Liver (tissue), 9 donors: ENCODE data around the gene TCF21. TPM values are rescaled to one million over a fixed set of nuclear protein-coding genes. Genes with fewer than 3 reads are reported as not detected.

Source experiments
- DNase-seq: peaks from one replicate; pipeline ENCODE4 v3.0.0-alpha.2; 2017; ENCODE audit warnings: low spot score
- H3K27ac ChIP-seq, 2 donors: one replicate each; pipeline ENCODE4 v1.7.0; 2013; ENCODE audit warnings: inconsistent platforms in 2 of 2, low read length in 2 of 2, control low read depth in 1 of 2, low read depth in 1 of 2, mild to moderate bottlenecking in 1 of 2
- H3K27me3 ChIP-seq, 4 donors: one replicate each; pipeline versions ENCODE4 v1.6.1 to v1.7.0; 2013; ENCODE audit warnings: low read length in 3 of 4, inconsistent platforms in 1 of 4, mild to moderate bottlenecking in 1 of 4, moderate library complexity in 1 of 4; ENCODE audit not compliant: control insufficient read depth in 4 of 4, insufficient read depth in 4 of 4
- H3K36me3 ChIP-seq, 4 donors: one replicate each; pipeline versions ENCODE4 v1.6.1 to v1.7.0; 2013; ENCODE audit warnings: low read length in 3 of 4, mild to moderate bottlenecking in 3 of 4, low read depth in 1 of 4, moderate library complexity in 1 of 4; ENCODE audit not compliant: control insufficient read depth in 4 of 4, insufficient read depth in 3 of 4
- H3K4me1 ChIP-seq, 4 donors: one replicate each; pipeline versions ENCODE4 v1.6.1 to v1.7.0; 2013; ENCODE audit warnings: low read length in 3 of 4, mild to moderate bottlenecking in 3 of 4, moderate library complexity in 1 of 4; ENCODE audit not compliant: control insufficient read depth in 4 of 4, insufficient read depth in 4 of 4
- H3K4me3 ChIP-seq, 3 donors: one replicate each; pipeline versions ENCODE4 v1.6.1 to v1.7.0; 2013; ENCODE audit warnings: low read length in 3 of 3, control low read depth in 1 of 3, low read depth in 1 of 3, mild to moderate bottlenecking in 1 of 3
- H3K9ac ChIP-seq, 2 donors: one replicate each; pipeline ENCODE4 v1.7.0; 2013; ENCODE audit warnings: low read length in 2 of 2, mild to moderate bottlenecking in 2 of 2, moderate library complexity in 2 of 2, control low read depth in 1 of 2, low read depth in 1 of 2
- H3K9me3 ChIP-seq, 4 donors: one replicate each; pipeline versions ENCODE4 v1.6.1 to v1.7.0; 2013; ENCODE audit warnings: low read length in 3 of 4; ENCODE audit not compliant: control insufficient read depth in 4 of 4
- ATF3 ChIP-seq: IDR thresholded peaks from 2 replicates; pipeline ENCODE4 v1.6.1; 2016; ENCODE audit warnings: antibody characterized with exemption
- CTCF ChIP-seq: fragments of 150-350 bp; IDR thresholded peaks from 2 replicates; pipeline ENCODE4 v1.5.1; 2017; ENCODE audit warnings: improper control_type of control experiment, low read depth, low read length; ENCODE audit not compliant: missing input control
- EGR1 ChIP-seq, 2 donors: IDR thresholded peaks; 2 replicates each; pipeline ENCODE4 v1.6.1; 2016 to 2018; ENCODE audit warnings: antibody characterized with exemption in 2 of 2, low read depth in 2 of 2
- GABPA ChIP-seq, 2 donors: IDR thresholded peaks in 1 of 2; conservative IDR thresholded peaks in 1 of 2; 2 replicates each; pipeline ENCODE4 v1.6.1; 2016; ENCODE audit warnings: antibody characterized with exemption in 2 of 2, mild to moderate bottlenecking in 1 of 2, moderate library complexity in 1 of 2
- HNF4A ChIP-seq, 2 donors: conservative IDR thresholded peaks; 2 replicates each; pipeline ENCODE4 v1.6.1; 2016; ENCODE audit warnings: antibody characterized with exemption in 2 of 2, mild to moderate bottlenecking in 2 of 2
- HNF4G ChIP-seq: IDR thresholded peaks from 2 replicates; pipeline ENCODE4 v1.6.1; 2016; ENCODE audit warnings: antibody characterized with exemption
- JUND ChIP-seq, 2 donors: IDR thresholded peaks; 2 replicates each; pipeline ENCODE4 v1.6.1; 2016; ENCODE audit warnings: antibody characterized with exemption in 2 of 2
- RAD21 ChIP-seq, 2 donors: IDR thresholded peaks; 2 replicates each; pipeline ENCODE4 v1.6.1; 2016; ENCODE audit warnings: antibody characterized with exemption in 2 of 2, mild to moderate bottlenecking in 2 of 2
- REST ChIP-seq: IDR thresholded peaks from 2 replicates; pipeline ENCODE4 v1.6.1; 2016; ENCODE audit warnings: antibody characterized with exemption, mild to moderate bottlenecking
- RXRA ChIP-seq, 2 donors: IDR thresholded peaks; 2 replicates each; pipeline ENCODE4 v1.6.1; 2017 to 2018; ENCODE audit warnings: antibody characterized with exemption in 2 of 2, mild to moderate bottlenecking in 1 of 2
- SP1 ChIP-seq: IDR thresholded peaks from 2 replicates; pipeline ENCODE4 v1.6.1; 2018; ENCODE audit warnings: antibody characterized with exemption, mild to moderate bottlenecking
- TAF1 ChIP-seq: conservative IDR thresholded peaks from 2 replicates; pipeline ENCODE4 v1.6.1; 2016; ENCODE audit warnings: antibody characterized with exemption, mild to moderate bottlenecking
- YY1 ChIP-seq: IDR thresholded peaks from 2 replicates; pipeline ENCODE4 v1.6.1; 2016; ENCODE audit warnings: antibody characterized with exemption, mild to moderate bottlenecking
- ZBTB33 ChIP-seq: IDR thresholded peaks from 2 replicates; pipeline ENCODE4 v1.6.1; 2016; ENCODE audit warnings: antibody characterized with exemption
- WGBS: extraction: QIAGEN DNeasy Blood & Tissue Kit; methylation state at CpG from one replicate; pipeline ENCODE4 v1.1.7; 2013; 5-methylcytosine and 5-hydroxymethylcytosine counted together
- polyA plus RNA-seq, 2 donors: library from polyadenylated mRNA; stranded (reverse) in 1 of 2; unstranded in 1 of 2; fragments of 200-250 nt in 1 of 2; fragments of >200 nt in 1 of 2; fragmentation: Nextera tagmentation in 1 of 2; extraction: Ambion mirVana in 1 of 2; gene quantifications; one replicate each; pipeline versions ENCODE4 v1.2.1 to v1.2.3, GENCODE V29; 2013 to 2015
- total RNA-seq, 2 donors: library from RNA; depleted of rRNA; stranded (reverse); fragments of >200 nt; gene quantifications; one replicate each; pipeline ENCODE4 v1.2.3, GENCODE V29; 2014
- donor health status: healthy.
- donor health status: healthy.
- donor health status: healthy.
- donor health status: healthy.
- donor health status: healthy.

The TCF21 gene
- total and polyA plus RNA-seq, 4 donors, result 0.57 to 1.1 (median 0.85) TPM

GRCh38 chr6:133863228-133863627 is 25.7 kb upstream of the TCF21 start:
- DNase-seq, result no peak
- Histone ChIP-seq H3K36me3 (no peaks in the 10 kb centered on the region), H3K27ac (no peak overlapping the region), H3K4me1 (no peaks in the 10 kb centered on the region), H3K9ac (no peak overlapping the region), H3K4me3 (no peak overlapping the region), H3K27me3 (peaks cover 0 to 3% (median 0%) of the 10 kb centered on the region in 4 donors), H3K9me3 (peaks cover 3 to 15% (median 10%) of the 10 kb centered on the region in 4 donors)
- TF ChIP-seq SP1 (no peak), TAF1 (no peak), GABPA (IDR thresholded peaks at IDR 0.05 in 1 of 2, conservative IDR thresholded peaks at IDR 0.05 in 1 of 2) (no peak), REST (no peak), YY1 (no peak), RXRA (IDR thresholded peaks at IDR 0.05) (no peak), EGR1 (IDR thresholded peaks at IDR 0.05; ENCODE audit: low read depth in 2 of 2) (no peak), HNF4A (conservative IDR thresholded peaks at IDR 0.05) (no peak), ZBTB33 (no peak), RAD21 (IDR thresholded peaks at IDR 0.05) (no peak), HNF4G (no peak), CTCF (no peak), ATF3 (no peak)
- WGBS, result 75% methylated on average over 1 of the region's 1 CpG

- Histone ChIP-seq H3K9me3 (peaks cover 3 to 15% (median 10%) of the 10 kb centered on the region in 4 donors), H3K9ac (no peak overlapping the region), H3K27ac (no peak overlapping the region), H3K4me1 (no peaks in the 10 kb centered on the region), H3K4me3 (no peak overlapping the region), H3K36me3 (no peaks in the 10 kb centered on the region), H3K27me3 (peaks cover 0 to 3% (median under 1%) of the 10 kb centered on the region in 4 donors)
- DNase-seq, result no peak
- no peak for TF ChIP-seq RXRA (IDR thresholded peaks at IDR 0.05)
- TF ChIP-seq HNF4A (conservative IDR thresholded peaks at IDR 0.05), result no peak
- TF ChIP-seq RAD21 (IDR thresholded peaks at IDR 0.05), result no peak
- no peak for TF ChIP-seq GABPA (IDR thresholded peaks at IDR 0.05 in 1 of 2, conservative IDR thresholded peaks at IDR 0.05 in 1 of 2)
- TF ChIP-seq JUND (IDR thresholded peaks at IDR 0.05), result no peak
- no peak for TF ChIP-seq YY1
- TF ChIP-seq ZBTB33, result no peak
- no peak for TF ChIP-seq REST
- 88% methylated on average over 4 of the region's 4 CpGs for WGBS
Measured at GRCh38 chr6:133865680-133866079, 23.2 kb upstream of the TCF21 start.
